HG02970 (cell line): ENCODE results near the gene DSTN.

Source experiments
- ATAC-seq: cut with Tn5 transposase; IDR thresholded peaks from one replicate; pipeline ENCODE4 v1.9.1; 2021; ENCODE audit warnings: mild to moderate bottlenecking, moderate library complexity, moderate number of reproducible peaks; ENCODE audit not compliant: unreplicated experiment, low FRiP score

Gene DSTN

GRCh38 chr20:17610566-17611289 lies 40.9 kb downstream of the DSTN start:
- ATAC-seq, result no peak

GRCh38 chr20:17611290-17611539 lies 41.3 kb downstream of the DSTN start:
- no peak for ATAC-seq

GRCh38 chr20:17611540-17612286 lies 41.8 kb downstream of the DSTN start:
- no peak for ATAC-seq

- no peak for ATAC-seq
Measured at GRCh38 chr20:17612287-17612991, 42.6 kb downstream of the DSTN start.

GRCh38 chr20:17612992-17613327 lies 43.1 kb downstream of the DSTN start:
- ATAC-seq, result no peak

GRCh38 chr20:17613328-17614175 lies 43.7 kb downstream of the DSTN start:
- ATAC-seq, result no peak

- ATAC-seq, result no peak
Measured at GRCh38 chr20:17614176-17614811, 44.4 kb downstream of the DSTN start.

GRCh38 chr20:17614812-17615644 lies 45.2 kb downstream of the DSTN start:
- no peak for ATAC-seq

- ATAC-seq, result no peak
Measured at GRCh38 chr20:17615645-17616479, 46.0 kb downstream of the DSTN start.

GRCh38 chr20:17616480-17617211 lies 46.8 kb downstream of the DSTN start:
- no peak for ATAC-seq

- no peak for ATAC-seq
Measured at GRCh38 chr20:17617212-17617867, 47.5 kb downstream of the DSTN start.

GRCh38 chr20:17617868-17618672 lies 48.2 kb downstream of the DSTN start:
- no peak for ATAC-seq

- ATAC-seq, result no peak
Measured at GRCh38 chr20:17618673-17619013, 48.8 kb downstream of the DSTN start.

- no peak for ATAC-seq
Measured at GRCh38 chr20:17619351-17620093, 49.6 kb downstream of the DSTN start.

- ATAC-seq, result no peak
Measured at GRCh38 chr20:17620371-17621228, 50.7 kb downstream of the DSTN start.
